ENCODE measurements around the gene FBXL16.

Gene FBXL16

GRCh38 chr16:711548-712320, 6.1 kb upstream of the FBXL16 start:
- no peak for TF ChIP-seq PAX5 (IDR thresholded peaks at IDR 0.05; ENCODE audit: insufficient read depth, low read length, severe bottlenecking)
- TF ChIP-seq POLR2AphosphoS5 (IDR thresholded peaks at IDR 0.05; ENCODE audit: low read depth, low read length), result no peak
- TF ChIP-seq POU2F2 (IDR thresholded peaks at IDR 0.05; ENCODE audit: low read depth, low read length), result no peak
- no peak for TF ChIP-seq SPI1 (IDR thresholded peaks at IDR 0.05; ENCODE audit: low read depth, low read length)
- TF ChIP-seq POLR2A (IDR thresholded peaks at IDR 0.05; ENCODE audit: low read depth, low read length), result no peak
- TF ChIP-seq TAF1 (IDR thresholded peaks at IDR 0.05; ENCODE audit: low read depth, low read length), result no peak
- FAIRE-seq (peak; percentile 87), DNase-seq (ENCODE audit: insufficient read length, low spot score) (peak; percentile 95)

- DNase-seq (ENCODE audit: insufficient read length, low spot score) (no peak), FAIRE-seq (no peak)
- TF ChIP-seq SPI1 (IDR thresholded peaks at IDR 0.05; ENCODE audit: low read depth, low read length) (no peak), TAF1 (IDR thresholded peaks at IDR 0.05; ENCODE audit: low read depth, low read length) (no peak), POLR2A (IDR thresholded peaks at IDR 0.05; ENCODE audit: low read depth, low read length) (no peak)
Observed at GRCh38 chr16:711084-711483, 5.5 kb upstream of the FBXL16 start.

GRCh38 chr16:710500-711075, 5.0 kb upstream of the FBXL16 start:
- FAIRE-seq (no peak), DNase-seq (ENCODE audit: insufficient read length, low spot score) (no peak)
- TF ChIP-seq POU2F2 (IDR thresholded peaks at IDR 0.05; ENCODE audit: low read depth, low read length) (no peak), POLR2AphosphoS5 (IDR thresholded peaks at IDR 0.05; ENCODE audit: low read depth, low read length) (no peak), PAX5 (IDR thresholded peaks at IDR 0.05; ENCODE audit: insufficient read depth, low read length, severe bottlenecking) (no peak), SPI1 (IDR thresholded peaks at IDR 0.05; ENCODE audit: low read depth, low read length) (no peak), POLR2A (IDR thresholded peaks at IDR 0.05; ENCODE audit: low read depth, low read length) (no peak)

- TF ChIP-seq SPI1 (IDR thresholded peaks at IDR 0.05; ENCODE audit: low read depth, low read length) (no peak), TAF1 (IDR thresholded peaks at IDR 0.05; ENCODE audit: low read depth, low read length) (no peak), POLR2AphosphoS5 (IDR thresholded peaks at IDR 0.05; ENCODE audit: low read depth, low read length) (no peak), POU2F2 (IDR thresholded peaks at IDR 0.05; ENCODE audit: low read depth, low read length) (no peak), PAX5 (IDR thresholded peaks at IDR 0.05; ENCODE audit: insufficient read depth, low read length, severe bottlenecking) (no peak), POLR2A (IDR thresholded peaks at IDR 0.05; ENCODE audit: low read depth, low read length) (no peak)
- no peak for DNase-seq (ENCODE audit: insufficient read length, low spot score)
- FAIRE-seq, result no peak
Observed at GRCh38 chr16:709566-710499, 4.2 kb upstream of the FBXL16 start.

GRCh38 chr16:708959-709358, 3.4 kb upstream of the FBXL16 start:
- TF ChIP-seq POLR2AphosphoS5 (IDR thresholded peaks at IDR 0.05; ENCODE audit: low read depth, low read length) (no peak), POU2F2 (IDR thresholded peaks at IDR 0.05; ENCODE audit: low read depth, low read length) (no peak), PAX5 (IDR thresholded peaks at IDR 0.05; ENCODE audit: insufficient read depth, low read length, severe bottlenecking) (no peak), TAF1 (IDR thresholded peaks at IDR 0.05; ENCODE audit: low read depth, low read length) (no peak), SPI1 (IDR thresholded peaks at IDR 0.05; ENCODE audit: low read depth, low read length) (no peak), POLR2A (IDR thresholded peaks at IDR 0.05; ENCODE audit: low read depth, low read length) (no peak)
- no peak for FAIRE-seq
- DNase-seq (ENCODE audit: insufficient read length, low spot score), result no peak

GRCh38 chr16:708019-708418, 2.4 kb upstream of the FBXL16 start:
- TF ChIP-seq POLR2A (IDR thresholded peaks at IDR 0.05; ENCODE audit: low read depth, low read length) (no peak), PAX5 (IDR thresholded peaks at IDR 0.05; ENCODE audit: insufficient read depth, low read length, severe bottlenecking) (no peak), TAF1 (IDR thresholded peaks at IDR 0.05; ENCODE audit: low read depth, low read length) (no peak), POU2F2 (IDR thresholded peaks at IDR 0.05; ENCODE audit: low read depth, low read length) (no peak), POLR2AphosphoS5 (IDR thresholded peaks at IDR 0.05; ENCODE audit: low read depth, low read length) (no peak), SPI1 (IDR thresholded peaks at IDR 0.05; ENCODE audit: low read depth, low read length) (no peak)
- no peak for DNase-seq (ENCODE audit: insufficient read length, low spot score)
- no peak for FAIRE-seq

GRCh38 chr16:707062-707538, 1.5 kb upstream of the FBXL16 start:
- FAIRE-seq (no peak), DNase-seq (ENCODE audit: insufficient read length, low spot score) (no peak)
- TF ChIP-seq SPI1 (IDR thresholded peaks at IDR 0.05; ENCODE audit: low read depth, low read length), result no peak
- no peak for TF ChIP-seq POLR2A (IDR thresholded peaks at IDR 0.05; ENCODE audit: low read depth, low read length)
- TF ChIP-seq POLR2AphosphoS5 (IDR thresholded peaks at IDR 0.05; ENCODE audit: low read depth, low read length), result no peak
- no peak for TF ChIP-seq PAX5 (IDR thresholded peaks at IDR 0.05; ENCODE audit: insufficient read depth, low read length, severe bottlenecking)
- TF ChIP-seq TAF1 (IDR thresholded peaks at IDR 0.05; ENCODE audit: low read depth, low read length), result no peak

- FAIRE-seq (no peak), DNase-seq (ENCODE audit: insufficient read length, low spot score) (no peak)
- TF ChIP-seq SPI1 (IDR thresholded peaks at IDR 0.05; ENCODE audit: low read depth, low read length) (no peak), POLR2AphosphoS5 (IDR thresholded peaks at IDR 0.05; ENCODE audit: low read depth, low read length) (no peak), PAX5 (IDR thresholded peaks at IDR 0.05; ENCODE audit: insufficient read depth, low read length, severe bottlenecking) (no peak), POLR2A (IDR thresholded peaks at IDR 0.05; ENCODE audit: low read depth, low read length) (no peak), POU2F2 (IDR thresholded peaks at IDR 0.05; ENCODE audit: low read depth, low read length) (no peak), TAF1 (IDR thresholded peaks at IDR 0.05; ENCODE audit: low read depth, low read length) (no peak)
Observed at GRCh38 chr16:706189-707061, 824 bp upstream of the FBXL16 start.
